Liver (tissue), 3 donors: ENCODE results near the gene TPCN1.

Source experiments
- CTCF ChIP-seq: fragments of 150-350 bp; IDR thresholded peaks from 2 replicates; pipeline ENCODE4 v1.5.1; 2017; ENCODE audit warnings: improper control_type of control experiment, low read depth, low read length; ENCODE audit not compliant: missing input control
- EGR1 ChIP-seq, 2 donors: IDR thresholded peaks; 2 replicates each; pipeline ENCODE4 v1.6.1; 2016 to 2018; ENCODE audit warnings: antibody characterized with exemption in 2 of 2, low read depth in 2 of 2
- GABPA ChIP-seq, 2 donors: IDR thresholded peaks in 1 of 2; conservative IDR thresholded peaks in 1 of 2; 2 replicates each; pipeline ENCODE4 v1.6.1; 2016; ENCODE audit warnings: antibody characterized with exemption in 2 of 2, mild to moderate bottlenecking in 1 of 2, moderate library complexity in 1 of 2
- HNF4G ChIP-seq: IDR thresholded peaks from 2 replicates; pipeline ENCODE4 v1.6.1; 2016; ENCODE audit warnings: antibody characterized with exemption
- JUND ChIP-seq, 2 donors: IDR thresholded peaks; 2 replicates each; pipeline ENCODE4 v1.6.1; 2016; ENCODE audit warnings: antibody characterized with exemption in 2 of 2
- MAX ChIP-seq: IDR thresholded peaks from 2 replicates; pipeline ENCODE4 v1.6.1; 2016; ENCODE audit warnings: antibody characterized with exemption
- RAD21 ChIP-seq, 2 donors: IDR thresholded peaks; 2 replicates each; pipeline ENCODE4 v1.6.1; 2016; ENCODE audit warnings: antibody characterized with exemption in 2 of 2, mild to moderate bottlenecking in 2 of 2
- REST ChIP-seq: IDR thresholded peaks from 2 replicates; pipeline ENCODE4 v1.6.1; 2016; ENCODE audit warnings: antibody characterized with exemption, mild to moderate bottlenecking
- RXRA ChIP-seq, 2 donors: IDR thresholded peaks; 2 replicates each; pipeline ENCODE4 v1.6.1; 2017 to 2018; ENCODE audit warnings: antibody characterized with exemption in 2 of 2, mild to moderate bottlenecking in 1 of 2
- SP1 ChIP-seq: IDR thresholded peaks from 2 replicates; pipeline ENCODE4 v1.6.1; 2018; ENCODE audit warnings: antibody characterized with exemption, mild to moderate bottlenecking
- TAF1 ChIP-seq: conservative IDR thresholded peaks from 2 replicates; pipeline ENCODE4 v1.6.1; 2016; ENCODE audit warnings: antibody characterized with exemption, mild to moderate bottlenecking
- YY1 ChIP-seq: IDR thresholded peaks from 2 replicates; pipeline ENCODE4 v1.6.1; 2016; ENCODE audit warnings: antibody characterized with exemption, mild to moderate bottlenecking
- donor health status: healthy.
- donor health status: healthy.

- TF ChIP-seq CTCF (no peak), RAD21 (IDR thresholded peaks at IDR 0.05) (no peak), REST (no peak), TAF1 (no peak), JUND (IDR thresholded peaks at IDR 0.05) (no peak), RXRA (IDR thresholded peaks at IDR 0.05) (no peak), MAX (no peak), SP1 (no peak), YY1 (no peak), GABPA (IDR thresholded peaks at IDR 0.05 in 1 of 2, conservative IDR thresholded peaks at IDR 0.05 in 1 of 2) (no peak), EGR1 (IDR thresholded peaks at IDR 0.05; ENCODE audit: low read depth in 2 of 2) (no peak), HNF4G (no peak)
Observed at GRCh38 chr12:113248051-113248825, 27.0 kb downstream of the TPCN1 start.
